Dermis lymphatic vessel endothelial cell (primary cell): ENCODE measurements around the gene SPATA31A7. TPM values are rescaled to one million over a fixed set of nuclear protein-coding genes. Genes with fewer than 3 reads are reported as not detected.

Experiments used
- total RNA-seq: library from RNA; depleted of rRNA; stranded (reverse); fragments of >200 nt; gene quantifications from 2 replicates; pipeline ENCODE4 v1.2.1, GENCODE V29; 2014

SPATA31A7 gene
- not detected in 2 replicates for total RNA-seq

DNA sequence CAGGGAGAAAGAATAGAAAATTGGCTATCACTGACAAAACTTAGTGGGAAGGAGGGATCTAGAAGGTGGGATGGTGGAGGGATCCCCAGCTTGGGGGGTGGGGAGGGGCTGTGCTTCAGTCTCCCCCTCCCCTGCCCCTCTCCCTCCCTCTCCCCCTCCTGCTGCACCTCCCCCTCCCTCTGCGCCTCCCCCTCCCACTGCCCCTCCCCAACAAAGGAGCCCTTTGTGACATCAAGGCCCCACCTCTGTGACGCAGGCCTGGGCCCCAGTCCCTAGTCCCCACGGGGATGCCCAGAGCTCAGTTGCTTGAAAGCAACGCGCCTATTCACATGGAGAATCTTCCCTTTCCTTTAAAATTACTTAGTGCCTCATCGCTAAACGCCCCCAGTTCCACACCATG is at the start of gene SPATA31A7:
SPATA31A7 (plus strand) TSS at position 301 of the 400 bp plus-strand sequence; CDS start at position 330, 29 bp downstream.

